Measurements from ENCODE around the gene SERP2. TPM values are rescaled to one million over a fixed set of nuclear protein-coding genes. Genes with fewer than 3 reads are reported as not detected.

SERP2 gene
- total and polyA plus RNA-seq, 2 donors (not counting 3 experiments of a cell fraction or from before 2014, with no cell fraction given) = 0.30 TPM; not detected in 1

- CTCF ChIA-PET = interaction anchor here (1.0 to 1.2 kb wide), 2 partner anchors 19 to 25 kb away, joined by 3 to 4 read pairs; no protein-coding TSS in a partner anchor
- Histone ChIP-seq H4K20me1 (replicated peaks; ENCODE audit: control insufficient read depth, extremely low read depth, insufficient read depth, low read length) (no peaks in the 10 kb centered on the region), H3K36me3 (ENCODE audit: control insufficient read depth in 2 of 2, extremely low read depth in 1 of 2, insufficient read depth in 2 of 2, low read length in 2 of 2) (no peaks in the 10 kb centered on the region), H3K9me3 (replicated peaks; ENCODE audit: control insufficient read depth, insufficient read depth, low read length) (no peaks in the 10 kb centered on the region), H3K27ac (ENCODE audit: insufficient read depth, low read depth, low read length) (no peak overlapping the region), H3K4me3 (replicated peaks in 1 of 3; ENCODE audit: insufficient read depth in 1 of 3, low read depth in 1 of 3, low read length in 3 of 3) (no peak overlapping the region), H3K4me1 (ENCODE audit: control insufficient read depth, extremely low read depth, insufficient read depth, low read length) (no peaks in the 10 kb centered on the region), H3K9me1 (replicated peaks; ENCODE audit: control insufficient read depth, extremely low read depth, insufficient read depth, low read length) (no peaks in the 10 kb centered on the region), H3K4me2 (ENCODE audit: insufficient read depth, low read length) (no peak overlapping the region), H3K27me3 (ENCODE audit: control insufficient read depth in 2 of 2, insufficient read depth in 2 of 2, low read length in 2 of 2) (peaks cover 0 to 3% of the 10 kb centered on the region in 2 experiments), H3K79me2 (ENCODE audit: control insufficient read depth, insufficient read depth, low read length) (no peaks in the 10 kb centered on the region), H3K9ac (replicated peaks; ENCODE audit: extremely low read depth, insufficient read depth, low read length) (no peak overlapping the region), H2AFZ (ENCODE audit: low read depth, low read length) (no peak overlapping the region)
- POLR2A ChIA-PET = no interaction called here
- intact Hi-C loops (cut with micrococcal nuclease) = no loop called here
- dilution Hi-C loops (cut with MboI; ENCODE audit: extremely low pct_ligation_motif_present, low sequenced_read_pairs) = no loop called here
- TF ChIP-seq MYC (IDR thresholded peaks at IDR 0.05; ENCODE audit: low read depth, low read length) (no peak), POLR2AphosphoS5 (IDR thresholded peaks at IDR 0.05; ENCODE audit: insufficient read depth, low read depth, low read length) (no peak), GATA2 (IDR thresholded peaks at IDR 0.05; ENCODE audit: insufficient read depth, insufficient read length, low read depth, low read length) (no peak), POLR2A (IDR thresholded peaks at IDR 0.05; ENCODE audit: low read depth, low read length) (no peak), FOS (IDR thresholded peaks at IDR 0.05; ENCODE audit: borderline replicate concordance, insufficient read depth, low read length) (no peak), EZH2 (IDR thresholded peaks at IDR 0.05; ENCODE audit: borderline replicate concordance, low read depth, low read length, severe bottlenecking) (no peak), MAX (IDR thresholded peaks at IDR 0.05; ENCODE audit: insufficient read depth, insufficient read length) (no peak), JUN (IDR thresholded peaks at IDR 0.05; ENCODE audit: borderline replicate concordance, insufficient read depth, insufficient read length, low read depth) (no peak)
- TF ChIP-seq, protein P1, sequence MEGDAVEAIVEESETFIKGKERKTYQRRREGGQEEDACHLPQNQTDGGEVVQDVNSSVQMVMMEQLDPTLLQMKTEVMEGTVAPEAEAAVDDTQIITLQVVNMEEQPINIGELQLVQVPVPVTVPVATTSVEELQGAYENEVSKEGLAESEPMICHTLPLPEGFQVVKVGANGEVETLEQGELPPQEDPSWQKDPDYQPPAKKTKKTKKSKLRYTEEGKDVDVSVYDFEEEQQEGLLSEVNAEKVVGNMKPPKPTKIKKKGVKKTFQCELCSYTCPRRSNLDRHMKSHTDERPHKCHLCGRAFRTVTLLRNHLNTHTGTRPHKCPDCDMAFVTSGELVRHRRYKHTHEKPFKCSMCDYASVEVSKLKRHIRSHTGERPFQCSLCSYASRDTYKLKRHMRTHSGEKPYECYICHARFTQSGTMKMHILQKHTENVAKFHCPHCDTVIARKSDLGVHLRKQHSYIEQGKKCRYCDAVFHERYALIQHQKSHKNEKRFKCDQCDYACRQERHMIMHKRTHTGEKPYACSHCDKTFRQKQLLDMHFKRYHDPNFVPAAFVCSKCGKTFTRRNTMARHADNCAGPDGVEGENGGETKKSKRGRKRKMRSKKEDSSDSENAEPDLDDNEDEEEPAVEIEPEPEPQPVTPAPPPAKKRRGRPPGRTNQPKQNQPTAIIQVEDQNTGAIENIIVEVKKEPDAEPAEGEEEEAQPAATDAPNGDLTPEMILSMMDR (IDR thresholded peaks at IDR 0.05; ENCODE audit: extremely low read depth in 1 of 2, insufficient read depth in 1 of 2, low read depth in 1 of 2, low read length in 2 of 2) = no peak
- DNase-seq (ENCODE audit: low read depth, low spot score) (no peak), FAIRE-seq (no peak)
- no TSS peak for BruUV-seq (replicated peaks)
Observed at GRCh38 chr13:44389876-44390275, 16.3 kb downstream of the SERP2 start.

Measured in endothelial cell of umbilical vein (primary cell).